ENCODE data around the gene SCIN. TPM values are rescaled to one million over a fixed set of nuclear protein-coding genes. Genes with fewer than 3 reads are reported as not detected.

SCIN gene
- total and polyA plus RNA-seq, 2 of the 8 experiments (the other 6 are each of a cell fraction or from before 2014, with no cell fraction given), result 0.47 to 1.9 TPM

DNA sequence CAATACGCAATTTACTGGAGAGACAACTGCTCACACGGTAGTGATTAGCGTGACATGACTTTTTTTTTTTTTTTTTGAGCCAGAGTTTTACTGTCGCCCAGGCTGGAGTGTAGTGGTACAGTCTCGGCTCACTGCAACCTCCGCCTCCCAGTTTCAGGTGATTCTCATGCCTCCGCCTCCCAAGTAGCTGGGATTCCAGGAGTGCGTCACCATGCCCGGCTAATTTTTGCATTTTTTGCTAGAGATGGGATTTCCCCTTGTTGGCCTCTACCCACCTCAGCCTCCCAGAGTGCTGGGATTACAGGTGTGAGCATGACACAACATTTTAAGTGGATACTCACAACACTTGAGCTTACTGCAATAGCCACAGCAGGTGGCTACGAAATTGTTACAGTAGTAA, 128.8 kb downstream of the SCIN start:
- Histone ChIP-seq H3K27ac (ENCODE audit: low read depth, low read length) (no peak overlapping the region), H3K4me1 (replicated peaks in 1 of 4; ENCODE audit: control insufficient read depth in 3 of 4, insufficient read depth in 4 of 4, low read length in 3 of 4) (no peaks in the 10 kb centered on the region; a peak in 1 of 7 replicates), H2BK12ac (ENCODE audit: low read depth, low read length) (no peak overlapping the region), H3K36me3 (ENCODE audit: control insufficient read depth in 2 of 4, insufficient read depth in 4 of 4, low read length in 3 of 4) (no peaks in the 10 kb centered on the region), H2AFZ (ENCODE audit: low read length) (no peak overlapping the region), H4K91ac (replicated peaks; ENCODE audit: insufficient read length, low read length) (no peak overlapping the region), H3K79me2 (ENCODE audit: control insufficient read depth in 1 of 2, insufficient read depth in 2 of 2, low read length in 2 of 2) (peaks cover 0 to 12% of the 10 kb centered on the region in 2 experiments; a peak in 2 of 4 replicates), H2BK120ac (replicated peaks; ENCODE audit: low read depth, low read length) (no peak overlapping the region), H3K18ac (ENCODE audit: extremely low read depth, low read length) (no peak overlapping the region), H3K4ac (replicated peaks; ENCODE audit: insufficient read length, low read depth, low read length) (no peak overlapping the region), H4K5ac (ENCODE audit: insufficient read length, low read depth, low read length) (no peak overlapping the region), H3K23me2 (ENCODE audit: low read depth, low read length) (no peaks in the 10 kb centered on the region), H3K4me3 (ENCODE audit: extremely low read depth in 1 of 4, insufficient read depth in 2 of 4, low read depth in 3 of 4, low read length in 4 of 4) (no peak overlapping the region), H3K9me3 (ENCODE audit: insufficient read depth in 2 of 2, low read depth in 1 of 2, low read length in 1 of 2) (peaks cover 6 to 7% of the 10 kb centered on the region in 2 experiments; a peak in 2 of 4 replicates), H3K23ac (ENCODE audit: insufficient read length) (no peak overlapping the region), H3K79me1 (ENCODE audit: low read depth, low read length) (no peaks in the 10 kb centered on the region), H2AK5ac (ENCODE audit: low read depth, low read length) (no peak overlapping the region), H2BK20ac (ENCODE audit: low read length) (no peak overlapping the region), H3K9ac (replicated peaks in 1 of 4; ENCODE audit: extremely low read depth in 1 of 4, low read depth in 3 of 4, low read length in 3 of 4) (no peak overlapping the region), H3K14ac (ENCODE audit: insufficient read length) (no peak overlapping the region), H4K8ac (ENCODE audit: extremely low read depth, insufficient read depth, low read length) (no peak overlapping the region), H3K56ac (replicated peaks; ENCODE audit: insufficient read length, low read depth, low read length) (no peak overlapping the region), H3K4me2 (ENCODE audit: insufficient read depth in 1 of 2, low read depth in 2 of 2, low read length in 2 of 2) (no peak overlapping the region), H2BK5ac (ENCODE audit: low read depth, low read length) (no peak overlapping the region), H3K27me3 (replicated peaks in 1 of 4; ENCODE audit: control insufficient read depth in 3 of 4, extremely low read depth in 1 of 4, insufficient read depth in 3 of 4, low read length in 3 of 4) (no peaks in the 10 kb centered on the region), H2BK15ac (ENCODE audit: low read length) (no peak overlapping the region), H4K20me1 (replicated peaks in 1 of 2; ENCODE audit: control insufficient read depth in 1 of 2, insufficient read depth in 2 of 2, low read length in 2 of 2) (no peaks in the 10 kb centered on the region)
- WGBS, 2 experiments (ENCODE audit: extremely low coverage in 1 of 2, insufficient coverage in 1 of 2, insufficient read length in 1 of 2, insufficient replicate concordance in 2 of 2, low coverage in 1 of 2, low lambda C conversion rate in 2 of 2, missing lambda C conversion rate in 1 of 2), result 94% methylated on average over 9 of the region's 10 CpGs; no CpG with 5 or more reads in 1 of the 2 experiments
- DNase-seq (ENCODE audit: low read depth in 1 of 2, low spot score in 2 of 2) (no peak), FAIRE-seq (no peak)
- CTCF ChIA-PET (ENCODE audit: partially characterized antibody), result interaction anchor here (0.7 to 1.6 kb wide), 3 partner anchors 10 to 17 kb away, joined by 3 to 5 read pairs (median 3); partner anchors contain the start of gene ARL4A
- POLR2A ChIA-PET (ENCODE audit: partially characterized antibody), result no interaction called here
- no peak for TF ChIP-seq TEAD4 (IDR thresholded peaks at IDR 0.05; ENCODE audit: low read depth, low read length)
- no peak for TF ChIP-seq CTBP2 (IDR thresholded peaks at IDR 0.05; ENCODE audit: borderline replicate concordance, insufficient read depth, insufficient read length, low read length)
- no peak for TF ChIP-seq EZH2 (IDR thresholded peaks at IDR 0.05; ENCODE audit: low read depth, low read length, severe bottlenecking)
- TF ChIP-seq SP2 (IDR thresholded peaks at IDR 0.05; ENCODE audit: low read length), result no peak
- TF ChIP-seq BRCA1 (IDR thresholded peaks at IDR 0.05; ENCODE audit: low read depth, low read length), result no peak
